HG02588 (cell line): ENCODE measurements around the gene MTMR4.
"Not testable (repeated sequence)": the region's sequence is repeated elsewhere in the genome, so short reads cannot be mapped to it uniquely, and the experiment has no call there.

ENCODE experiments used
- ATAC-seq: cut with Tn5 transposase; IDR thresholded peaks from one replicate; pipeline ENCODE4 v1.9.1; 2021; ENCODE audit warnings: mild to moderate bottlenecking, moderate library complexity; ENCODE audit not compliant: unreplicated experiment

MTMR4 gene

GRCh38 chr17:58513965-58514769 is at the start of gene MTMR4:
Gene MTMR4 (minus strand): TSS chr17:58514638. CDS start chr17:58514407, 231 bp downstream.
- peak; percentile 21 for ATAC-seq

DNA sequence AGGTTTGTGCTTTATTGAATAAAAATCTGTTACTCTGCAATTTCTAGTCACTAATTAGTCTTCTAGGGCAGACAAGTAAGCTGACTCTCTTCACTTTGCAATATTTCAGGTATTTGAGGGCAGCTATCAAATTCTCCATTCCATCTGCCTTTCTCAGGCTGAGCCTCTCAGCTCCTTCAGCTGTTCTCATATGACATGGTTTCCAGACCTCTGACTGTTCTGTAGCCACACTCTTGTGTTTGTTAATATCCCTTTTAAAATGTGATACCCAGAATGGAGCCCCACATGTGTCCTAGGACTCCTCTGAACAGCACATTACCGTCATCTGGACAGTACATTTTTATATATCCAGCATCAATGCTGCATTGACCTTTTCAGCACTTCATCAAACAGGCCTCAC is 46.1 kb upstream of the MTMR4 start:
- ATAC-seq: no peak

- no peak for ATAC-seq
These were observed 43.5 kb upstream of the MTMR4 start for GRCh38 chr17:58557981-58558380.

GRCh38 chr17:58556833-58557250 is 42.4 kb upstream of the MTMR4 start:
- ATAC-seq: no peak

GRCh38 chr17:58555109-58555508 is 40.7 kb upstream of the MTMR4 start:
- ATAC-seq: not testable (repeated sequence)

- ATAC-seq: no peak
These were observed 26.8 kb upstream of the MTMR4 start for GRCh38 chr17:58541249-58541648.

- ATAC-seq: no peak
These were observed 25.3 kb upstream of the MTMR4 start for GRCh38 chr17:58539698-58540097.

GRCh38 chr17:58538811-58539409 is 24.5 kb upstream of the MTMR4 start:
- no peak for ATAC-seq

GRCh38 chr17:58537266-58537665 is 22.8 kb upstream of the MTMR4 start:
- ATAC-seq: no peak

- ATAC-seq: no peak
These were observed 22.1 kb upstream of the MTMR4 start for GRCh38 chr17:58536542-58536941.

DNA sequence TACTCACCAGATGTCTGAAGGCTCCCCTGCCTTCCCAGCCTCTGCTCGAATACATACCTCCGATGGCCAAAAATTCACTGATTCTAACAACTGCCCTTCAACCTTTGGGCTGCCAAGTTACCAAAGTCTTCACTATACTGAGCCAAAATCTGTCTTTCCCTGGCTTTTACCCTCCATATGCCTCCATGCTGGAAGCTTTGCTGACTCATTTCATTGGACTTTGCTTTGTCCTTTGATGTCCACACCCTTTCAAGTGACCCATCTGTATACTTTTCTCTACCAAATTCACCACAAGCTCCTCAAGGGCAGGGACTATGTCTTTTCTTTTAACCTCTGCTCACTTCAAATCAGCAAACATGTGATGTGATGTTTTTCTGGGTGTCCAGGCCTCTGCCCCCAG is 21.0 kb upstream of the MTMR4 start:
- ATAC-seq: no peak

- no peak for ATAC-seq
These were observed 20.5 kb upstream of the MTMR4 start for GRCh38 chr17:58534901-58535421.

GRCh38 chr17:58534331-58534730 is 19.9 kb upstream of the MTMR4 start:
- no peak for ATAC-seq

GRCh38 chr17:58533616-58534188 is 19.3 kb upstream of the MTMR4 start:
- no peak for ATAC-seq

GRCh38 chr17:58532555-58532951 is 18.1 kb upstream of the MTMR4 start:
- ATAC-seq: no peak

GRCh38 chr17:58531661-58532554 is 17.5 kb upstream of the MTMR4 start:
- peak; percentile 57 for ATAC-seq

- no peak for ATAC-seq
These were observed 16.7 kb upstream of the MTMR4 start for GRCh38 chr17:58531122-58531521.

GRCh38 chr17:58530655-58531054 is 16.2 kb upstream of the MTMR4 start:
- no peak for ATAC-seq

DNA sequence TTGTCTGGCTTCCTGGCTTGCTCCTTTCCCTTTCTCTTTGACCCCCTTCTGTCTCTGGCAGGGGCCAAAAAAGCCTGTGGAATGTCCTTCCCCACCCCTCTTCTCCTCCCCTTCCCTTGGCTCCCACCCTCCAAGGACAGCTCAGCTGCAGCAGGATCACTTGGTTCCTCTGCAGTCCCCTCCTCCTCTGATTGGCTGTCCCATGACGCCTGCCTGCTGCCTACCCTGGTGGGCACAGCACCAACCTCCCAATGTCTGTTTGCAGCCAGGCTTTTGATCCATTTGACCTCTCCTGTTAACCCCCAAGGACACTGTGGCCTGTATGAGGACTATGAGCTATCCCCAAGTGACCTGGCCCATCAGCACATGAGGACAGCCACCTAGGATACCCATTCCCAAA is 14.8 kb upstream of the MTMR4 start:
- ATAC-seq: no peak

DNA sequence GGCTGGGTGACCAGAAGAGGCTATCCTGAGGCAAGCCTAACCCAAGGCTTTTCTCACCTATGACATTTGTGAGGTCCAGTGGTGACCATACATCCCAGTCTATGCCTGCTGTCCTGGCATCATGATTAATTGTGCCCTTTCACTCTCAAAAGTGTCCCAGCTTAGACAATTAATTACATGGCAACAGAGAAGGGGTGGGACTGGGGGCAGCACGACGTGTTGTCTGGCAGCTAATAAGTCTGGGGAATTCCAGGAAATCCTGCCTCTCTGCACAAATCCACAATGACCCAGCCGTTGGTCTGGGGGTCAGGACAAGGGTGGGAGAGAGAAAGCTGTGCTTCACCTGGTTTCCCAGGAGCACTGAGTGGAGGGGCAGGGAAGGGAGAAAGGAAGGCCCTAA is 14.0 kb upstream of the MTMR4 start:
- no peak for ATAC-seq

- ATAC-seq: no peak
These were observed 13.5 kb upstream of the MTMR4 start for GRCh38 chr17:58527949-58528348.
